HG03565 (cell line): ENCODE measurements around the gene MRGPRF.

Experiments
- ATAC-seq: cut with Tn5 transposase; IDR thresholded peaks from one replicate; pipeline ENCODE4 v1.9.1; 2021; ENCODE audit warnings: mild to moderate bottlenecking, moderate library complexity; ENCODE audit not compliant: unreplicated experiment

MRGPRF gene

GRCh38 chr11:68968306-68969250 lies 44.5 kb downstream of the MRGPRF start:
- ATAC-seq: no peak

DNA sequence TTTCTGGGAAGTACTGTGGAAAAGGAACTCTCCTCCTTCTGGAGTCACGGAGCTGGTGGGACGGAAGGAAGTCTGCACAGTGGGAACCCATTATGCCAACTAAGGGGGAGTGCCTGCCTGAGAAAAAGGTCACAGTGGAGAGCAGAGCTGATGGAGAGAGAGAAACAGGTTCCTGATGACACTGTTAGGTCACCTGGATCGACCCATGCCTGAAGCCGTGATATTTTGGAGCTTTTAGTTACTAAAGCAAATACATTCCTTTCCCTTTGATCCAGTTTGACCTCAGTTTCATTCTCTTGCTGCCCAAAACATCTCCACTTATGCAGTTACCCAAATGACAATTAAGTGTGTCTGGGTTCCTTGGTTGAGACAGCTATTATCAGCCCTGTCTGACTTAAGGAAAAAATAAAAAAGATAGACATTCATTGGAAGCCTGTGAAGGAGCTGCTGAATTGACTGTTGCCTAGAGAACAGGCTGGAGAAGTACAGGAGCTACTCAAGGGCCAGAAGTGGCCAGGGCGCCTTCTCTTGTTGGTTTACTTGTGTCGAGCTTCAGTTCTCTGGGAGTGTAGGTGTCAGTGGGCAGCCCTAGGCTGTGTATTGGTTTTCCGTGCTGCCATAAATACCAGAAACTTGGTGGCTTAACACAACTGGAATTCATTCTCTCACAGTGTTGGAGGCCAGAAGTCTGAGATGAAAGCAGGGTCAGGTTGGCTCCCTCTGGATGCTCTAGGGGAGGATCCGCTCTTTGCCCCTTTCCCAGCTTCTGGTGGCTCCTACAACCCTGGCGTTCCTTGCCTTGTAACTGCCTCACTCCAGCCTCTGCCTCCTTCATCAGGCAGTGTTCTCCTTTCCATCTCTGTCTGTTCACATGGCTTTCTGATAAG lies 45.9 kb downstream of the MRGPRF start:
- ATAC-seq: no peak

- ATAC-seq: no peak
Observed at GRCh38 chr11:68965901-68966853, 46.9 kb downstream of the MRGPRF start.

DNA sequence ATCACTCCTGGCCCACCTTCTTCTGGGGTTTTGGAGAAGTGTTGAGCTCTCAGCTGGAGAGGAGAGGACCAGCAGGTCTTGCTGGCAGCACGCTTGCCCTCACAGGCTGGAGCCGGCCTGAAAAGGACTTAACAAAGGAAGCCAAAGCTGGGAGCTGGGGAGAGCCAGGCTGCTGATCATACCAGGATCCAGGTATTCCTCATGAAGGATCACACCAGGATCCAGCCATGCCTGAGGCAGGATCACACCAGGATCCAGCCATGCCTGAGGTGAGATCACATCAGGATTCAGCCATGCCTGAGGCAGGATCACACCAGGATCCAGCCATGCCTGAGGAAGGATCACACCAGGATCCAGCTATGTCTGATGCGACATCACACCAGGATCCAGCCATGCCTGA lies 49.3 kb downstream of the MRGPRF start:
- ATAC-seq: no peak

- no peak for ATAC-seq
Observed at GRCh38 chr11:68962527-68963250, 50.4 kb downstream of the MRGPRF start.

DNA sequence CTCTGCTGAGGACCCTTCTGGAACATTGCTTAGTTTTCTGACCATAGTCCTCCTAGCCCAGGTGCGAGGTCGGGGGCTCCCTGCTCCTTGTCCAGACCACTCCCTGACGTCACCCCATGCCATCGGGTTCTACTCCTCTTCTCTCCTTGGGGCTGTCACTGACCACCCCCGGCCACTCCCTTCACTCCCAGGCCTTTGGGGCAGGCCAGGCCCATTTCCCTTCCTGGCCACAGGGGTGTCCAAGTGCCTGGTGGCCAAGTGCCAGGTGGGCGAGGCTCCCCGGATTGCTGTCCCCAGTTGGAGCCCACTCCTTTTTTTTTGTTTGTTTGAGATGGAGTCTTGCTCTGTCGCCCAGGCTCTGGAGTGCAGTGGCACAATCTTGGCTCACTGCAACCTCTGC lies 51.8 kb downstream of the MRGPRF start:
- ATAC-seq: no peak

- ATAC-seq: no peak
Observed at GRCh38 chr11:68960294-68961071, 52.6 kb downstream of the MRGPRF start.

GRCh38 chr11:68959465-68960293 lies 53.4 kb downstream of the MRGPRF start:
- ATAC-seq: no peak

DNA sequence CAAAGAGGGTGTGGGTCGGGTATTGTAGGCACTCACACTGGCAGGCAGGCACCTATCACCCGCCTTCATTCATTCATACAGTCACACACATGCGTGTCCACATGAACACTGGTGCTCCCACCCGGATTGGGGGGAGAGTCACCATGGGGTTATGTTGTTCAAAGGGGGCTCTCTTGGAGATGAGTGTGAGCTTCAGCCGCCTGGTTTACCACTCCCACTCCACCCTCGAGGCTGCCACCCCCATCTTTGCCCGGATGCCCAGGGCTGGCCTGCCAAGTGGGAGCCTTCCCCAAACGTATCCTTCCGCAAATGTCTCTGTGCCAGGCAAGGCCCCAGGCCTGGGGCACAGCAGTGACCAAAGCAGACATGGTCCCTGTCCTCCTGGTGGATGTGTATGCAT lies 54.8 kb downstream of the MRGPRF start:
- no peak for ATAC-seq

DNA sequence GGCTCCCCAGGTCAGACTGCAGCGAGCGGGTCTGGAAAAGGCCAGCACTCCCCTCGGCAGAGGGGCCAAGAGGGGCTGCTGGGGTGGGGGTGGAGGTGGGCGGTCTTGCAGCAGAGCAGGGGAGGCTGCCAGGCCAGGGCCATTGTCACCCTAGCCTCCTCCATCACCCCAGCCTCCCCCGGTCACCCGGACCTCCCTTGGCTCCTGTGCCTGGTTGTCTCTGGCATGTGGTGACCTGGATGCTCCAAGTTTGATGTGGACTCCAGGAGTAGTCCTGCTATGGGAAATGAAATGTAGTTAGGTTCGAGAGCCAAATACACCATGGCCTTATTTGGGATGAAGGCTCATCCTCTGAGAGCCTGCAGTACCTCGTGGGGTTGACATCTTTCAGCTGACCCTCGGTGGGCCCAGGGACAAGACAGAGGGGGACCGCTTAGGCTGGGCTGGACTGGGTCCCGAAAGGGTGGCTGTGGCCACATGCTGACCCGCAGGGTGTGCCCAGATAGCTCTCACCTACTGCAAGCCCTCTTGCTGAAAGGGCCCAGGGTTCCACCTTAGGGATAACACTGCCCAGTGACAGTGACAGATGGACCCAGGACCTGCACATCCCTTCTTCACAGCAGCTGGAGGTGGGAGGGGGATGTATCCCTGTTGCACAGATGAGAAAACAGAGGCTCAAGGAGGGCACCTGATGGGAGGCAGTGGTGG lies 56.3 kb downstream of the MRGPRF start:
- no peak for ATAC-seq

DNA sequence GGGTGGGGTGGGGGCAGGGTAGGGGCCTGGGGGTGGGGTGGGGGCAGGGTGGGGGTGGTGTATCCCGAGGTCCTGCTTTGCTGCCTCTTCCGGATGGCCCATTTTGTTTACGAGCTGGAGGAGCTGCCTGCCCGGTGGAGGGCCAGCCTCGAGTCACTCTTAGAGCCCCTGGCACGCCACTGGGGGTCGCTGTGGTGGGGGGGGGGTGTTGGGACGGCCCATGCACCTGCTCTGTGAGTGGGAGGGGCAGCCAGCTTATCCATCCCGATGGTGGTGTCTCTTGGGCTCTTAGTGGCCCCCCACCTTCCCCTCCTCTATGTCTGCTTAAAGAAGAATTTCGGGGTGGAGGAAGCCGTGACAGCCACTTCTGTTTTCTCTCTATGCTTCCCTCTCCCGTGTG lies 56.9 kb downstream of the MRGPRF start:
- ATAC-seq: no peak

- ATAC-seq: no peak
Observed at GRCh38 chr11:68955607-68955958, 57.5 kb downstream of the MRGPRF start.

DNA sequence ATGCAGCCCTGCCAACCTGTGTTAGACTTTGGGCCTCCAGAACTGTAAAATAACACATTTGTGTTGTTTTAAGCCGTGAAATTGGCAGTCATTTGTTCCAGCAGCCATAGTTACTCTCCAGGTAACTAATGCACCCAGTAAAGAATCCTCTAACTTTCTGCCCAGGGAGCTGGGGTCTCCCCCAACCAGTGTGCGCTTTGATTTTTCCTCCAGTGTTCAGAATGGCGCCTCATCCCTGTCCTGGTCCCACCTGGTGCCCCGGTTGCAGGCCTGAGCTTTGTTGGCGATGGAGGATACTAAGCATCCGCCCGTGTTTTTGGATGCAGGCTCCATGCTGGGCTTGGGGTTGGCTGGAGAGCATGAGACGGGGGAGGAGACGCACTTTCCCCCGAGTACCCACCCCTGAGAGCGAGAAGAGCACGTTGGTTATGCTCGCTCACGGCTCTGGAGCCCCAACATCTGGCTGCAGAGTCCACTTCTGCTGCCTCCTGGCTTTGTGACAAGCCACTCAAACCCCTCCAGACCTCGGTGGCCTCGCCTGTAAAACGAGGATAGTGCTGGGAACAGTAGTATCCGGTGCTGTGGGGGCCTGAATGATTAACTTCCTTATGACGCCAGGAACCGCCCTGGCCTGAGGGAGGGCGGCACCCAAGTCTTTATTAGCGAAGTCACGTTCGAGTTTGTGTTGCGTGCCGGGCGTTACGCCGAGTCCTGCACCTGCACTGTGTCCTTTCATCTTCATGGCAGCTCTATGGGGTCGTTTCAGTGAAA lies 58.0 kb downstream of the MRGPRF start:
- ATAC-seq: no peak
